ENCODE results near the gene CDC14B.

Gene CDC14B

DNA sequence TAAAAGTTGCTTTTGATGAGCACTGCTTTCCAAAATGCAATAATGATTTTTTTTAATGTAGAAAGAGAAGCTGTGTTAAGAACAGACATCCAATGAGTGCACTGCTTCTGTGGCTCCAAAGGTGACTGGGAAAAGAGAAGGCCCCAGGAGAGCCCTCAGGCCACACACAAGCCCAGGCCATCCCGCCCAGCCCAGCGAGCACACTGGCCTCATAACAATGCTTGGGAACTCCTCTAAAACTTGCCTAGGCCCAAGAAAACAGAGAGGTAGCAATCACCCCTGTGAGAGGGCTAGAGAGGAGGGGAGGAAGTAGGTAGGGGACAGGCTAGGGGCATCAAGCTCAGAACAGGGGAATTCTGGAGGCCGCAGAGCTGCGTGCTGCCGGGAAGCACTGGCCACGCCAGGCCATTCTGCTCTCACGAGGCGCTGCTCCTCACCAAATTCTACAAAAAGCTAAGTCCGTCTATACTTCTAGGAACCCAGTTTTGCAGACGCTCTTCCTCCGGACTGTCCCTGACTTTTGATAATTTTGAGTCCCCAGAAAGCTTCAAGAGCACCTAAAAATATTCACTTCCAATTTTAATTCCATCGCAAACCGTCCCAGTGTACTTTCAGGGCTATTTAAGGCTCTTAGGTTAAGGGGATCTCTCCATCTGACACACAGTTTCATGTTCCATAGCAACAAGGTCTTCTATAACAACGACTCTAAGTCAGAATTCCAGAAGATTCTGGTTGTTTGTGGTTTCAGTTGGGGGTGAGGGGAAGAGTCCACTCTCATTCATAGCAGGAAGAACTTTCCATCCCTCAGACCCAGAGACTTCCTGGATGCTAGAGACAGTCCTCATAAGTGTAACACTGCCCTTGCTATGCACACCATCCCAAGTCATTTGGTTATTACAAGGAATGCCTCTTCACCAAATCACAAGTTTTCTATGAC, 118.7 kb downstream of the CDC14B start:
- no peak for DNase-seq

DNA sequence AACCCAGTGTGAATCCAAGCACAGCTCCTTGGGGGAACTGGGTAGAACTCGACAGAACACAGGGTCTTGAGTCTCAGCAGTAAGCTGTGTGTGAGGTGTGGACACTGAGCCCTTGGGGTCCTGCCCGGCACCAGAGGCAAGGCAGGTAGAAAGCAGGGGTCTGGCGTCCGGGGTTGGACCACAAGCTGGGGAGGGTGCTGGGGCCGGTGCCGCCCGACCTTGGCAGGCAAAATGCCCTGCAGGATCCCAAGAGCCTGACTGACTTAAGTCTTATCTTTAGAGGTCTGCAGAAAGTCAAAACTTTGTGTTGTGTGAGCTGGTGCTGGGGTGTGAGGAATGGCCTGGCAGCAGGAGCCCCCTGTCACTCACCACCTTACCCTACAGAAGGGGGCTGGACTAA, 120.4 kb downstream of the CDC14B start:
- no peak for DNase-seq

DNA sequence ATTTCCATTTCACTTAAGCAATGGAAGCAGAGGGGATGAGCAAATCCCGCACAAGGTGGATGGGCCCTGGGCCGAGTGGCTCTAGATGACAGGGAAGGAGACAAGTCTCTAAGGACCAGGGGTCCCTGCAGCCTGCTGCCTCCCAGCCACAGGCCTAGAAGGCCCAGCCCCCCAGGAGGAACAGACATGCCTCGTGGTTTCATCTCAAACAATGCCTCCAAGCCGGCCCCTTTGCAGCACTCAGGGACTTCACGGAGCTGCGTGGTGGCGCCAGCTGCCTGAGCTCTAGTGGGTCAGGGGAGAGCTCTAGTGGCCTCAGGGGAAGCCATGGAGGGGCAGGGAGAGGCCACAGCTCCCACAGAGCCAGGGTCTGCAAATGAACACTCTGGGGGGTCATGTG, 120.8 kb downstream of the CDC14B start:
- no peak for DNase-seq

DNA sequence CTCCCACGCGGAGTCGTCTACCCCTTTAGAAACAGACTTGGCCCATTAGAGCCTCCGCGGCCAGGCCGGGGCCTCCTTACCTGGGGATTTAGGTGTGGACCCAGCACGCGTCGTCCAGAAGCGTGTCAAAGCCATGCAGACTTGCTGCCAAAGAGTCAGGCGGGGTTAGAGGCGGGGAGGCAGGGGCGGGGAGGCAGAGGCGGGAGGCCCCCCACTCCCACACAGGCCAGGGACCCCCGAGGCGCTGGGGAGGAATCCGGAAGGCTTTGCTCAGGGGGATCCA, 122.6 kb downstream of the CDC14B start:
- DNase-seq = no peak

DNA sequence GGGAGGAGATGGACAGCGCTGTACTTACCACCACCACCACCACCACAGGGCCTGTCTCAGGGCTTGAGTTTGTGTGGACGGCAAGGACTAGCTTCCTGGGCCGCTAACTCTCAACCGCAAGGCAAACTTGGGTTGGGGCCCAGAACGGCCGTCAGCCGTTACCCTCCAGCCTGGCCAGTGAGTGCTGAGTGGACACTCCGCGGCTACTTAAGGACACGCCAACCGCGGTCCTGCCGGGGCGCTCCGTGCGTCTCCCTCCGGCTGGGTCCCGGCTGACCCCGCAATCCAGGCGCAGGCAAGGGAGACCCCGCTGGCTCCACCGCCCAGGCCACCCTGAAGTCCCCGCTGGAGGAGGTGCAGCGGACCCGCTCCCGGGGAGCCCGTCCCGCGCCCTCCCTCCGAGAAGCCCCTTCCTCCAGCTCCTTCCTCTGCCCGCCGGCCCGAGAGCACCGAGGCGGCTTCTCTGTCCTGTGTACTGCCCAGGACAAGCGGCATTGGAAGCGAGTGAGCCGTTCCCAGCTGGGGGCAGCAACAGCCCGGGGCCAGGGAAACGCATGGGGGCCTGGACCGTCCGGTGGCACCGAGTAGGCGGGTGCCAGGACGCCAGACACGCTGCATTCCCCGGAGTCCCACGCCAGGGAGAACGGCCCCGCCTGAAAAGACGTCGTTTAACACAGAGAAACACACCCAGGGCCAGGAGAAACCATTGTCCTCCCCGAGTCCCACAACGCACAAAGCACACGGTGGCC, 123.1 kb downstream of the CDC14B start:
- DNase-seq = no peak

DNA sequence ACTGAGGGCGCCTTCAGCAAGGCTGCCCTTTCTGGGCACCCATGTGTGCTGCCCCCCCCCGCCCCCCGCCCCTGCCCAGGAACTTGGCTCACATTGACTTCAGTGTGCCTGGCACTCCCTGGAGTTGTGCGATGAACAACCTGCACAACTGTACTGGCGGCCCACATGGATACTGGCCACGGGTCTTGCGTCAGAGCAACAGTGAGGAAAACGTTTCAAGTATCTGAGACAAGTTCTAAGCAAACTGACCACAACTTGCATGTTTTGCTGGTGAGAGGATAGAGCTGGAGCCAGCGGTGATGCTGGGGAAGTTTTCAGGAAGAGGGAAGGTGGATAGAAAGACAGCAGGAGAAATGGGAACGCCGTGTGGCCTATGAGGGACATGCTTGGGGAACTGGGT, 124.3 kb downstream of the CDC14B start:
- no peak for DNase-seq

DNA sequence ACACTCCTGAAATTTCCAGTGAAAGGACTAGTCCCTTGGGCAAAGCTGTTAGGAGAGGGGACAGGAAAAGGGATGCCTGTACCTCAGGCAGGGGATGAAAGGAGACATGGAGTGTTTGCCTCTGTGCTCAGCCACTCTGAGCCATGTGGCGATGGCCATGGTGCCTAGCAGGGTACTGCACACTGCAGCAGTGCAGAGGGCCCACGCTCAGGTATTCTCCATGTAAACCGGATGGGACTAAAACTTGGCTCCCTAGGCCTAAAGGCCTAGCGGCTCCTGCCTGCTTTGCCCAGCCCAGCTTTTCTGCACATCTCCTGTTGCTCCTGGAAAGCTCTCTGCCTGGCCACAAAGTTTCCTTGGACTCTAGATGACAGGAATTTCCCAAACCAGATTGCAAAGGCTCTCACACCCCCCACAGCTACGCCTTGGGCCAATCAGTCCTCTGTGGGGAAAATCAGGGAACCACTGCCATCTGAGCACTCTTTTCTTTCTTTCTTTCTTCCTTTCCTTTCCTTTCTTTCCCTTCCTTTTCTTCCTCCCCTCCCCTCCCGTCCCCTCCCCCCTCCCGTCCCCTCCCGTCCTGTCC, 125.3 kb downstream of the CDC14B start:
- DNase-seq = no peak

DNA sequence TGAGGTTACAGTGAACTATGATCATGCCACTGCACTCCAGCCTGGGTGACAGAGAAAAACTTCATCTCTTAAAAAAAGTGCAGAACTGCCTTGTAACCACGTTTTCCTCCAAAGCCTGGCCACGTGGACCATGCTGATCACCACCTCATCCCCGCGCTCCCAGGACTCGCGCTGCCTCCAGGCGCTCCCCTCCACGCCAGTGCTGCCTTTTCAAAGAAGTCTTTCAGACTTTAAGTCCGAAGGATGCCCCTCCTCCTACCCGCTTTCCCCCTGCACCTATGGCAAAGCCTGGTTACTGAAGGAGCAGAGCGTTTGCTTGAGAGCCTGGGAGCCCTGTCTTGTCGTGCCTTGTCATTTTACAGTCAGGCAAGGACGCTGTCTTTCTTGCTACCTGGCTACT, 125.9 kb downstream of the CDC14B start:
- no peak for DNase-seq

DNA sequence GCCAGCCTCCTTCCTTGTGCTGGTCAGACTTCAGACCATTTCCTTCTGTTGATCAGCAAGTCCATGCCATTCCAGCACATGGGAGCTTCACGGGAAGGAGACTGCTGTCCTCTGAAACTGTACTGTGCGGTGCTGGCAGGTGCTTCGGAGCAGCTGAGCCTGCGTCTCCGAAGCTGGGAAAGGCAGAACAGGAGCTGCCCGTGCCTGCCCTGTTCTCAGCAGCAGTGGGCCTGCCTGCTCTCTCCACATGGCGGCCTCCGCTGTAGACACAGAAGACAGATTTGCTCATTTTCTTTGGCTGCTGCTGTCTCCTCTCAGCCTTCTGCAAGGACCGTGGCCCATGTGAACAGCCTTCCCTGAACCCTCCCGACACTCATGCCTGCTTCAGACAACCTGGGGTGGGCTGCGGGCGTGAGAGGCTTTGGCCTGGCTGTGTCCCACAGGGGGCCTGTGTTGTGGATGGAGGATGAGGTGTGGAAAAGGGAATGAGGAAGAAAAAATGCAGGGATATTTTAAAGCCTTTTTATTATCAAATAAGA, 126.6 kb downstream of the CDC14B start:
- DNase-seq = no peak

DNA sequence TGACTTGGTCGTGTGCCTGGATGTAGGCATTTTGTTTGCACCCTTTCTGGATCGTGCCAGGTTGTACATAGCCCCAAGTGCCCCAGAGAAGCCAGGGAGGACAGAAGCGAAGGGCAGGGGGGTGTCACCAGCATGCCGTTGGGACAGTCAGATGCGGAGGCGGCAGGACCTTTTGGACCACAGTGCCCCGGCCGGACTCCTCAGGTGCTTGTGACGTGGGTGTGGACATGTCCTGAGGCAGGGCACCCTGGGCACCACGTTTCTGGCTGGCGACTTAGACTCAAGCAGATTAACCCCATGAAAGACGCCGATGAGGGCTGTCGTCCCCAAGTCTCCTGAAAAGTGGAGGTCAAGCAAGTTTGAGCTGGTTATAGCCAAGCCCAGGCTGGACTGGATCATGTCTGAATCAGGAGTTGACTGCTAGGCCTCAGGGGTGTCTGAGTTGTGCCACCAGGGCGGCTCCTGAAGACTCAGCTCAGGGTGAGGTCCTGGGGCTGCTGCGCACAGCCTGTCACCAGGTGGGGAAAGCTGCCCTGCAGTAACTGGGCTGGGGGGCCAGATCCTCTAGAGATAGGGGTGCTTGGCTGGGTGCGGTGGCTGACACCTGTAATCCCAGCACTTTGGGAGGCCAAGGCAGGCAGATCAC, 127.6 kb downstream of the CDC14B start:
- no peak for DNase-seq

DNA sequence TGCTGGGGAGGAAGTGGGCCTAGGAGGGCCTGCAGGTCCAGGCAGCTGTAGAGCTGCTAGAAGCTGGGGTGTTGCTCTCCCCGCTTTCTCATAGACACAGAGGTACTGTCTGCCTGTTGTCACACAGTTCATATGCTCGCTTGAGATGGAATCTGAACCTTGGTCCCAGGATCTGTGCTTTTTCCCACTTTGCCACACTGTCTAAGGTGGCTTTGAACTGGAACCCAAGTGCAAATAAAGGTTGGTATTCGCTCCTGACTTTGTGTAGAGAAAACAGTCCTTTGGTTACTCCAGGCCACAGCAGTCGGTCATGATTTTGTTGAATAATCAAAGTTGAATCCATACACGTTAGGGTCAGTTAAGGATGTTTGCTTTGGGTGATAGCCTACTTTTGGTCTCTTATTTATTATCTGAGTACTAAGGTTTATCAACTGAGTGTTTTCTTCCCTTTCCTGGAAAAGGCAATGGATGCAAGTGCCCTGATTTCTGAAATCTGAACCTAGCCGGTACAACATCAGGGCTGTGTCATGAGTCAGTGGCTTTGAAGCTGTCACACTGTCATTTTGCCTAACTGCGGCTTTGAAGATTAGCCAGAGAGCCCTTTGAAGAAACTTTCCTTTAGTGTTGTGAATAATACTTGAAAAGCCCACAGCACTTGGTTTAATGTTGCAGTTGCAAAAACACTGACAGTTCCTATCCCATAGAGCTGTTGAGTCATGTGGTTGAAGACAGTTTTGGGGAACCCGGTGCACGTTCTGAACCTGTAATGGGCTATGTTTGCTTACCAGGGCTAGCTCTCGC, 128.4 kb downstream of the CDC14B start:
- no peak for DNase-seq

DNA sequence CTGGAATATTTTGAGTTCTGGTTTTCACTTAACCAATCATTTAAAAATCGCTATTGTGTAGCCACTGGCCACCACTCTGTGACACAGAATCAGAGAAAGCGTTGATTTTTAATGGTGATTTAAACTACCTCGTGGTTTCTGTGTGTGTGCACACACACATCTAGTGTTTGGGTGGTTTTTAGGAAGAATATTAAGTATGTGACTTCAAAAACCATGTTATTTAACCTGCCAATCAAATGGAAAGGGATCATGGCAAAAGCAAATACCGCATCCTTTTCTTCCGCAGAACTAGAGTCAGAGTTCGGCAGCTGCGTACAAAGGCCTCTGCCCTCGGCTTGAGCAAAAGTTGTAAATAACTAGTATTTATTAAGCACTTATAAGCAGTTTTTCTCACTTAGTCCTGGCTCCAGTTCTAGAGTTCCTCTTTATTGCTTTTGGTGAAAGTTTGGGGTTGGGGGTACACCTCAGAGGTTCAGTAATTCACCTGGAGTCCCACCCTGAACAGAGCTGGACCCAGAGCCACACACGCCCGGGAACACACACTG, 129.0 kb downstream of the CDC14B start:
- DNase-seq = no peak

DNA sequence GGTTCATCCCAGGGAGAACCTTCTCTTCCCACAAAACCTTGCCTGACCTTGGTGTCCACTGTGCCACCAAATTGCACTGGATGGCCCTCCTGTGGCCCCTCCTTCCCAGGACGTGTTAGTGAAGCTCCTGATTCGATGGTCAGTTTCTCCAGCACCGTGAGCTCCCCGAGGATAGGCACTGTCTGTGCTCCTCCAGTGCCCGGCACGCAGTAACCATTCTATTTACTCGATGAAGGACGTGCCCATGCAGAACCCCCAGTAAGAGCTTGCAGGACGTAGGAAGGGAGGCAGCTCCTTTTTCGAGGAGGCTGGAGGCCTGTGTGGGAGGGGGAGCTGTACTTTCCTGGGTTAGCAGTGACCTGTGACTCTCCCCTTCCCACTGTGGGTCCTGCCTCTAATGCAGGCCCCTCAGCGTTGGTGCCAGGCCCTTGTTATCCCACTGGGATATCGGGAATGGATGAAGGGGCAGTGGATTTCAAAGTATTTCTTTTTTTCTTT, 130.1 kb downstream of the CDC14B start:
- DNase-seq = no peak

DNA sequence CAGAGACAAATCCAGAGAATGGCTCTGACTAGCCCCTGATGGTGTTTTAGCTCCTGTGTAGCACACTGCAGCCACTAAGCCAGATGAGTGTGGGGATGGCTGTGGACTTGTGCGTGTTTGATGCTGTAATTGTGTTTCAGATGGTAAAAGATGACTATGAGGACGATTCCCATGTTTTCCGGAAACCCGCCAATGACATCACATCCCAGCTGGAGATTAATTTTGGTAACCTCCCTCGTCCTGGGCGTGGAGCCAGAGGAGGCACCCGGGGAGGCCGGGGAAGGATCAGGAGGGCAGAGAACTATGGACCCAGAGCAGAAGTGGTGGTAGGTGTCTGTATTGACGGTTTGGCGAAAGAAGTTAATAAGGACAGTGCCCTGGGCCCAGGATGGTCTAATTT, 131.7 kb downstream of the CDC14B start:
- no peak for DNase-seq

DNA sequence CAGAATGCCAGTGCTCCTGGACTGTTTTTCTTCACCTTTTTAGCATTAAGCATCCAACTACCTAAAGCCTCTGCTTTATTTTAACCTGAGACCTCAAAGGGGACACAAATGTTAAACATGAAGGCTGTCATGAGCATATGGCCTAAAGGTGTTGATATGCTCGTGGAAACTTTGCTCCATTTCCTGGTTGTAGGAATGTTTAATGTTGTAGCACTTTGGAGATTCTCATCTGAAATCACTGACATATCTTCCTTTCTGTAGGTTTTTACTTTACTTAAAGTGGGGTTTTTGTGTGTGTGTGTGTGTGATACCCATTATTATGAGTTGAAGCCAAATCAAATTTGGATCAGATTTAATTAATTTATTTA, 132.6 kb downstream of the CDC14B start:
- DNase-seq = no peak

DNA sequence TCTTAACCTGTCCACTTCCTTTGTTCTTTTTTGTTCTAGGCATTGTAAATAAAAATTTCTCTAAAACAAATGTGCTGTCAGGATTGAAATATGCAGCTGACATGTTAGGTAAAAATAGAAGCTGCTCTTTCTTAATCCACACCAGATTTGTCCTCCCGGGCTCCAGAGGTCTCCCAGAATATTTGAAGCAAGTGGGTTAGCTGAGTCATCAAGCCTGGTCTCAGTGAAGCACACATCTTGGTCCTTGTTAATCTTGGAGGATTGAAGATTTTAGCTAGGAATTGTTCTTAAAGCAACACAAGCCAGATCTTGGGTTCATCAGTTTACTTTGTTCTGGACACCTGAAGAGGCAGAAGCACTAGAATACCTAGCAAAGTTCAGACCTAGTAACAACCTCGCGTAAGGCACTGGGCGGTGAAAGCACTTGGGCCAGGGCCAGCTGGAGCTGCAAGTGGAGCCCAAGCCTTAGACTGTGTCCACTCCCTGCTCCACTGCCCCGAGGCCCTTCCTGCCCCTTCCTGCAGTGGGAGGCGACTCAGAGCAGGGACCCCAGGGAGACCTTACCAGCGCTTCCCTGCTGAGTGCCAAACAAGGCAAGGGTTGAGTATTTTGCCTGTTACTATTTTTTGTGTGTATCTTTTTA, 133.1 kb downstream of the CDC14B start:
- DNase-seq = no peak

DNA sequence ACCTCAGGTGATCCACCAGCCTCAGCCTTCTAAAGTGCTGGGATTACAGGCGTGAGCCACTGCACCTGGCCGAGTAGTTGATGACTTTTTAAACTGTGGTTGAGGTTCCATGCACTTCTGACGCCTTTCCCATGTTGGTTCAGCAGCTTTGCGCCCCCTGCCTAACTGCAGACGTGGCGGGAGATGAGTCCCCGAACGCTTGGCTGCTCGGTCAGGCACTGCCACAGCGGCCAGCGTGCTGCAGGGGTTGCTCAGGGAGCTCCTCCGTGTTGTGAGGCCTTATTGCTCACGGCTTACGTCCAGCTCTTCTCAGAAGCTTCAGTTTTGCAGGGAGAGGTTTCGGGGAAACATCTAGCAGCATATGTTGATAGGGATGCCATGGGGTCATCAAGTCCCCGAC, 134.4 kb downstream of the CDC14B start:
- DNase-seq = no peak

DNA sequence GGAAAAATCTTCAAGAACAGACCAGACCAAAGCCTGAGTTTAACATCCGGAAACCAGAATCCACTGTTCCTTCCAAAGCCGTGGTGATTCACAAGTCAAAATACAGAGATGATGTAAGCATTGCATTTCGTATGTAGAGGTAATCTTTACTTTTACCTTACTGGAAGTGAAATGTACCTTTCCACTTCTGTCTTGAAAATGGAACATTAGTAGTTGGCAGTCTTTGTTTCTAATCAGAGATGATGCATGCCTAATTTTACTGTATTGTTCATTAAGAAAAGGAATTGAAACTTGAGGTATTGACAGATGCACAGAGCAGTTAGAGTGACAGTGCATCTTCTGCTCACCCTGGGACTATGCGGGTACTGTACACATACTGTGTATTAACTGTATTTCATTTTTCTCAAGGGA, 135.1 kb downstream of the CDC14B start:
- no peak for DNase-seq

DNA sequence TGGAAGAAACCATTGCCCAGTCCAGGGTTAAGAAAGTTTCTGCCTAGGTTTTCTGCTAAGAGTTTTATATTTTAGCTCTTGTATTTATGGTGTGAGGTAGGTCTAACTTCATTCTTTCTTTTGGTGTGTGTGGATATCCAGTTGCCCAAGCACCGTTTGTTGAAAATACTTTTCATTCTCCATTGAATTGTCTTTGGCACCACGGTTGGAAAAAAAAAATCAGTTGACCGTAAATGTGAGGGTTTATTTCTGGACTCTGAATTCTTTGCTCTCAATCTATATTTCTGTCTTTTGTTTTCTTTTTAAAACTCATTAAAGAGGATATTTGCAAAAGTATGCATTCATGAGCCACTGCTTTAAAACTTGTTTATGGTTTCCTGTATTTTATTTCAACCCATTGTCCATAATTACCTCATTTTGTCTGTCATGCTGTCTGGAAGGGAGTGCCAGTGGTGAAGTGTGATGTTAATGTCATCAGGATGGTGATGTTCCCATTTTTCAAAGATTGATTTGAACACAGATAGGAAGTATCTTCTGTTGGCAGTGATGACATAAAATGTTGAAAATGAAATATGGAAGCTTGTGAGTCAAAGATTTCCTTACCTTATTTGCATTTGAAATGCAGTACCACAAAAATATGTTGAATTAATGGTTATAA, 135.8 kb downstream of the CDC14B start:
- no peak for DNase-seq

DNA sequence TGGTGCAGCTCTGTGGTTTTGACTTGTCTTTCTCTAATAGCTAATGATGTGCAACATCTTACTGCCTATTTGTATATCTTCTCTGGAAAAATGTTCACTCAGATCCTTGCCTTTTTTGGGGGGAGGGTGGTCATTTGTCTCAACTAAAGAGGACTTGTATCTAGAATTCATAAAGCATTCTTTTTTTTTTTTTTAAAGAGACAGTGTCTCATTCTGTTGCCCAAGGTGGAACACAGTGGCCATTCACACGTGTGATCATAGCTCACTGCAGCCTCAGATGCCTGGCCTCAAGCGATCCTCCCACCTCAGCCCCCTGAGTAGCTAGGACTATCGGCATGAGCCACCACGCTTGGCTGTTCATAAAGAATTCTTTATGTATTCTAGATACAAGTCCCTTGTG, 136.4 kb downstream of the CDC14B start:
- no peak for DNase-seq

DNA sequence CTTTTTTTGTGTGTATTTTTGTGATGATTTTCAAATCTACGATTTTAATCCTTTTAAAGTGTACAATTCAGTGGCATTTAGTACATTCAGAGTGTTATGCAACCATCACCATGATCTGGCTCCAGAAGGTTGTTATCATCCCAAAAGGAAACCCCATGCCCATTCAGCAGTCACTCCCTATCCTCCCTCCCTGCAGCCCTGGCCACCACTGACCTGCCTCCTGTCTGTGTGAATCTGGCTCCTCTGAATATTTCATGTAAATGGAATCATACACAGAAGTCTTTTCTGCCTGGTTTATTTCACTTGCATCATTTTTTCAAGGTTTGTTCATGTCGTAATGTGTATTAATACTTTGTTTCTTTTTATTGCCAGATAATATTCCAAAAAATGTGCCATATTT, 137.2 kb downstream of the CDC14B start:
- no peak for DNase-seq
